Measurements from ENCODE around the gene GAS2L1. TPM values are rescaled to one million over a fixed set of nuclear protein-coding genes. Genes with fewer than 3 reads are reported as not detected.

GAS2L1 gene
- polyA plus RNA-seq, 1 donor (not counting 4 experiments of a cell fraction or from before 2014, with no cell fraction given), result 11.3 TPM

DNA sequence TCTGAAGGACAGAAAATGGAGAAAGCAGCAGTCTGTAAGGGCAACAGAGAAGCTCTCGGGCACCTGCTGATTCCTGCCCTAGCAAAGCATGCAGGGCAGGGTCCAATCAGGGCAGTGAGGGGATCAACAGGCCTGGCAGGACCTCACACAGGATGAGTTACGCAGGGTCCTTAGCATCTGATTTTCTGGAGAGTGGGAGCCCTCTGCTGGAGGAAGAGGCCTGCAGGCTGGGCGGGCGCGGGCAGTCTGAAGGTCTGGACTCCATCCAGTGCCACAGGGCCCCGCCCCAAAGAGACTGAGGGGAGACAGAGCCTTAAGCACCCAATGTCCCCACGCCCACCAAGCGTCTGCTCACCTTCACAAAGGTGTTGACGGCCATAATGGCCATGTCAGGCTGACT is 53.0 kb downstream of the GAS2L1 start:
- H4K20me1 ChIP-seq (ENCODE audit: control insufficient read depth, extremely low read depth, insufficient read depth, low read length), result peaks cover 2% of the 10 kb centered on the region
- FAIRE-seq (no peak), DNase-seq (ENCODE audit: low read depth, low spot score) (no peak)
- no peaks in the 10 kb centered on the region for H3K9me1 ChIP-seq (ENCODE audit: control insufficient read depth, extremely low read depth, insufficient read depth, low read length)
- H3K9me3 ChIP-seq (ENCODE audit: control insufficient read depth, low read depth, low read length), result no peaks in the 10 kb centered on the region
- H3K27me3 ChIP-seq (ENCODE audit: control insufficient read depth, extremely low read depth, insufficient read depth, low read length), result no peaks in the 10 kb centered on the region
- no peaks in the 10 kb centered on the region for H3K4me1 ChIP-seq (ENCODE audit: control insufficient read depth, extremely low read depth, insufficient read depth, low read length)
- dilution Hi-C loops (cut with MboI; ENCODE audit: extremely low pct_ligation_motif_present, low sequenced_read_pairs), result no loop called here
- peaks cover 19 to 24% of the 10 kb centered on the region in 2 experiments for H3K36me3 ChIP-seq (ENCODE audit: control insufficient read depth in 2 of 2, extremely low read depth in 1 of 2, insufficient read depth in 2 of 2, low read length in 2 of 2)
- H3K4me3 ChIP-seq (ENCODE audit: control insufficient read depth in 2 of 3, extremely low read depth in 1 of 3, insufficient read depth in 2 of 3, low read depth in 1 of 3, low read length in 3 of 3), result no peak overlapping the region
- no peaks in the 10 kb centered on the region for H3K79me2 ChIP-seq (ENCODE audit: control insufficient read depth, insufficient read depth, low read length)
- TF ChIP-seq CTCF (optimal IDR thresholded peaks at IDR 0.05 in 1 of 3, IDR thresholded peaks at IDR 0.05 in 1 of 3, conservative IDR thresholded peaks at IDR 0.05 in 1 of 3; ENCODE audit: extremely low read depth in 1 of 3, insufficient read depth in 2 of 3, low read length in 3 of 3) (peak; percentile 42 to 66 (median 49)), EZH2 (IDR thresholded peaks at IDR 0.05; ENCODE audit: low read length) (no peak)
- H3K9ac ChIP-seq (ENCODE audit: control insufficient read depth, extremely low read depth, insufficient read depth, low read length), result no peak overlapping the region
- no peak overlapping the region for H3K27ac ChIP-seq (ENCODE audit: control insufficient read depth, insufficient read depth, low read length)
- no peak overlapping the region for H3K4me2 ChIP-seq (ENCODE audit: control insufficient read depth, extremely low read depth, insufficient read depth, low read depth, low read length)
- H2AFZ ChIP-seq (ENCODE audit: control insufficient read depth, low read length), result no peak overlapping the region

Small RNA genes lying within 50 kb of the gene (small RNA-seq; reads per million reads assigned to genes)
- 0 reads per million in 3 experiments for gene MIR3653 (ENCODE audit: insufficient read length in 3 of 3, low read depth in 3 of 3, low replicate concordance in 1 of 3)

Other genes starting within 250 kb of the GAS2L1 start
- gene C22orf31, start 244.8 kb upstream of the GAS2L1 start, polyA plus RNA-seq, result not detected in 3 replicates
- gene KREMEN1, start 233.6 kb upstream of the GAS2L1 start, polyA plus RNA-seq, result 6.3 to 11.4 TPM (median 6.8 TPM) in 3 replicates
- not detected in 3 replicates for gene EMID1, start 100.8 kb upstream of the GAS2L1 start, polyA plus RNA-seq
- gene RHBDD3, start 38.7 kb upstream of the GAS2L1 start, polyA plus RNA-seq, result 10.3 to 16.2 TPM (median 10.9 TPM) in 3 replicates
- 245 to 280 TPM (median 257 TPM) in 3 replicates for gene EWSR1, start 38.4 kb upstream of the GAS2L1 start, polyA plus RNA-seq
- 0.07 to 0.09 TPM in 2 of 3 replicates, not detected in the other for gene RASL10A, start 9.0 kb downstream of the GAS2L1 start, polyA plus RNA-seq
- gene AP1B1, start 81.9 kb downstream of the GAS2L1 start, polyA plus RNA-seq, result 45.7 to 83.2 TPM (median 55.3 TPM) in 3 replicates
- gene RFPL1, start 131.9 kb downstream of the GAS2L1 start, polyA plus RNA-seq, result not detected in 3 replicates
- 0.06 to 0.08 TPM (median 0.07 TPM) in 3 replicates for gene NEFH, start 173.6 kb downstream of the GAS2L1 start, polyA plus RNA-seq
- 34.1 to 35.6 TPM (median 35.4 TPM) in 3 replicates for gene THOC5, start 247.1 kb downstream of the GAS2L1 start, polyA plus RNA-seq